Superior temporal gyrus (tissue), 1 donor: ENCODE results near the gene FXYD6.

Experiments
- DNase-seq: peaks from one replicate; pipeline ENCODE4 v3.0.0-alpha.2; 2016; ENCODE audit errors: extremely low spot score

FXYD6 gene

GRCh38 chr11:117910941-117911655 is 34.6 kb upstream of the FXYD6 start:
- DNase-seq, result no peak

- no peak for DNase-seq
Measured at GRCh38 chr11:117910525-117910924, 34.1 kb upstream of the FXYD6 start.

GRCh38 chr11:117909611-117910382 is 33.3 kb upstream of the FXYD6 start:
- no peak for DNase-seq

GRCh38 chr11:117908959-117909610 is 32.6 kb upstream of the FXYD6 start:
- DNase-seq, result no peak

- DNase-seq, result no peak
Measured at GRCh38 chr11:117908109-117908895, 31.8 kb upstream of the FXYD6 start.

GRCh38 chr11:117907276-117908108 is 31.0 kb upstream of the FXYD6 start:
- DNase-seq, result peak; percentile 86

GRCh38 chr11:117906710-117907109 is 30.3 kb upstream of the FXYD6 start:
- no peak for DNase-seq

GRCh38 chr11:117906126-117906525 is 29.7 kb upstream of the FXYD6 start:
- DNase-seq, result no peak

GRCh38 chr11:117905524-117905923 is 29.1 kb upstream of the FXYD6 start:
- no peak for DNase-seq

- DNase-seq, result no peak
Measured at GRCh38 chr11:117903505-117904382, 27.3 kb upstream of the FXYD6 start.

GRCh38 chr11:117902001-117902845 is 25.8 kb upstream of the FXYD6 start:
- DNase-seq, result no peak

- DNase-seq, result no peak
Measured at GRCh38 chr11:117901601-117902000, 25.1 kb upstream of the FXYD6 start.

- no peak for DNase-seq
Measured at GRCh38 chr11:117900720-117901440, 24.4 kb upstream of the FXYD6 start.

- no peak for DNase-seq
Measured at GRCh38 chr11:117900121-117900648, 23.7 kb upstream of the FXYD6 start.

- no peak for DNase-seq
Measured at GRCh38 chr11:117898059-117898458, 21.6 kb upstream of the FXYD6 start.

GRCh38 chr11:117892651-117893050 is 16.2 kb upstream of the FXYD6 start:
- no peak for DNase-seq

- no peak for DNase-seq
Measured at GRCh38 chr11:117891362-117891761, 14.9 kb upstream of the FXYD6 start.

GRCh38 chr11:117888139-117888566 is 11.7 kb upstream of the FXYD6 start:
- no peak for DNase-seq
